NB4 (cell line): ENCODE data around the gene CREB5.

ENCODE experiments used
- MAX ChIP-seq: IDR thresholded peaks from 2 replicates; pipeline ENCODE4 v1.6.1; 2011; ENCODE audit warnings: low read depth, low read length
- POLR2A ChIP-seq: IDR thresholded peaks from 2 replicates; pipeline ENCODE4 v1.6.1; 2011; ENCODE audit warnings: mild to moderate bottlenecking; ENCODE audit not compliant: insufficient read length; ENCODE audit errors: extremely low read depth
- TF ChIP-seq, protein P1 (sequence below): IDR thresholded peaks from one replicate; pipeline ENCODE4 v1.5.1; 2012; ENCODE audit warnings: low read depth, low read length

GRCh38 chr7:28483908-28484605 is 71.7 kb downstream of the CREB5 start:
- TF ChIP-seq MAX = no peak
- TF ChIP-seq POLR2A = no peak
- TF ChIP-seq, protein P1, sequence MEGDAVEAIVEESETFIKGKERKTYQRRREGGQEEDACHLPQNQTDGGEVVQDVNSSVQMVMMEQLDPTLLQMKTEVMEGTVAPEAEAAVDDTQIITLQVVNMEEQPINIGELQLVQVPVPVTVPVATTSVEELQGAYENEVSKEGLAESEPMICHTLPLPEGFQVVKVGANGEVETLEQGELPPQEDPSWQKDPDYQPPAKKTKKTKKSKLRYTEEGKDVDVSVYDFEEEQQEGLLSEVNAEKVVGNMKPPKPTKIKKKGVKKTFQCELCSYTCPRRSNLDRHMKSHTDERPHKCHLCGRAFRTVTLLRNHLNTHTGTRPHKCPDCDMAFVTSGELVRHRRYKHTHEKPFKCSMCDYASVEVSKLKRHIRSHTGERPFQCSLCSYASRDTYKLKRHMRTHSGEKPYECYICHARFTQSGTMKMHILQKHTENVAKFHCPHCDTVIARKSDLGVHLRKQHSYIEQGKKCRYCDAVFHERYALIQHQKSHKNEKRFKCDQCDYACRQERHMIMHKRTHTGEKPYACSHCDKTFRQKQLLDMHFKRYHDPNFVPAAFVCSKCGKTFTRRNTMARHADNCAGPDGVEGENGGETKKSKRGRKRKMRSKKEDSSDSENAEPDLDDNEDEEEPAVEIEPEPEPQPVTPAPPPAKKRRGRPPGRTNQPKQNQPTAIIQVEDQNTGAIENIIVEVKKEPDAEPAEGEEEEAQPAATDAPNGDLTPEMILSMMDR = no peak
